GM23338 (cell line): ENCODE data around the gene CUX1. TPM values are rescaled to one million over a fixed set of nuclear protein-coding genes. Genes with fewer than 3 reads are reported as not detected.
A peak's percentile ranks its signal among the peaks of the same experiment; 100 is the strongest.

Source experiments
- ATAC-seq: fragments of 200-7000 bp; cut with Tn5 transposase; 3 replicates; pipeline ENCODE4 v1.9.1; 2020
- DNase-seq: peaks from one replicate; pipeline ENCODE4 v3.0.0-alpha.2; 2015; ENCODE audit warnings: low spot score
- H2AFZ ChIP-seq: fragments of 200-600 bp; sonication (generic); 2 replicates; pipeline ENCODE4 v1.8.0; 2016; ENCODE audit warnings: antibody characterized with exemption, mild to moderate bottlenecking, moderate library complexity
- H3F3A ChIP-seq: fragments of 200-600 bp; sonication (generic); replicated peaks from 2 replicates; pipeline ENCODE4 v1.8.0; 2017; ENCODE audit warnings: antibody characterized with exemption, mixed run types, low read depth
- H3K27ac ChIP-seq: fragments of 200-600 bp; sonication (generic); 2 replicates; pipeline ENCODE4 v1.6.1; 2016; ENCODE audit warnings: low read depth
- H3K27me3 ChIP-seq: fragments of 200-600 bp; sonication (generic); 2 replicates; pipeline ENCODE4 v1.8.0; 2016; ENCODE audit warnings: mild to moderate bottlenecking, mixed run types, moderate library complexity; ENCODE audit not compliant: insufficient read depth
- H3K36me3 ChIP-seq: fragments of 200-600 bp; sonication (generic); 2 replicates; pipeline ENCODE4 v1.8.0; 2016; ENCODE audit warnings: mild to moderate bottlenecking; ENCODE audit not compliant: insufficient read depth
- H3K4me1 ChIP-seq: fragments of 200-600 bp; sonication (generic); 2 replicates; pipeline ENCODE4 v1.8.0; 2016; ENCODE audit warnings: mild to moderate bottlenecking, moderate library complexity; ENCODE audit not compliant: insufficient read depth
- H3K4me2 ChIP-seq: fragments of 200-600 bp; sonication (generic); 2 replicates; pipeline ENCODE4 v1.7.1; 2017; ENCODE audit warnings: mixed run types
- H3K4me3 ChIP-seq: fragments of 200-600 bp; sonication (generic); 2 replicates; pipeline ENCODE4 v1.6.1; 2016; ENCODE audit warnings: mixed run types
- H3K79me2 ChIP-seq: fragments of 200-600 bp; sonication (generic); replicated peaks from 2 replicates; pipeline ENCODE4 v1.8.0; 2017; ENCODE audit warnings: mild to moderate bottlenecking; ENCODE audit not compliant: insufficient read depth
- H3K9me2 ChIP-seq: fragments of 200-600 bp; sonication (generic); 2 replicates; pipeline ENCODE4 v1.8.0; 2017; ENCODE audit not compliant: insufficient read depth
- H4K20me1 ChIP-seq: fragments of 200-600 bp; sonication (generic); replicated peaks from 2 replicates; pipeline ENCODE4 v1.8.0; 2017; ENCODE audit warnings: mild to moderate bottlenecking; ENCODE audit not compliant: insufficient read depth
- H3K27ac Mint-ChIP-seq: 2 replicates; pipeline ENCODE4 v1.8.0; 2020; ENCODE audit warnings: inconsistent platforms, mild to moderate bottlenecking, moderate library complexity, mixed read lengths
- H3K27me3 Mint-ChIP-seq: 3 replicates; pipeline ENCODE4 v1.8.0; 2022; ENCODE audit warnings: low read depth, mild to moderate bottlenecking, moderate library complexity, mixed read lengths, inconsistent platforms; ENCODE audit not compliant: insufficient read depth, poor library complexity
- H3K36me3 Mint-ChIP-seq: 3 replicates; pipeline ENCODE4 v1.8.0; 2021; ENCODE audit warnings: low read depth, mild to moderate bottlenecking, inconsistent platforms, moderate library complexity, mixed read lengths
- H3K4me1 Mint-ChIP-seq: 3 replicates; pipeline ENCODE4 v1.8.0; 2020; ENCODE audit warnings: mild to moderate bottlenecking, inconsistent platforms, mixed read lengths
- H3K4me3 Mint-ChIP-seq: 3 replicates; pipeline ENCODE4 v1.8.0; 2021; ENCODE audit warnings: moderate library complexity, mild to moderate bottlenecking, inconsistent platforms, mixed read lengths
- H3K9me3 Mint-ChIP-seq: 3 replicates; pipeline ENCODE4 v1.8.0; 2020; ENCODE audit warnings: moderate library complexity, mild to moderate bottlenecking, inconsistent platforms, mixed read lengths
- CREB1 ChIP-seq: fragments of 250-450 bp; sonication (Bioruptor Pico); IDR thresholded peaks from 2 replicates; pipeline ENCODE4 v1.5.0; 2020; ENCODE audit warnings: low read depth, mild to moderate bottlenecking, moderate library complexity
- CTCF ChIP-seq, 2 experiments: fragments of 200-600 bp in 1 of 2; sonication (generic) in 1 of 2; conservative IDR thresholded peaks; 2 replicates each; pipeline versions ENCODE4 v1.5.1 to v1.6.1; 2016 to 2017; ENCODE audit warnings: antibody characterized with exemption in 2 of 2, low read depth in 2 of 2, mild to moderate bottlenecking in 2 of 2, moderate library complexity in 1 of 2
- ETS1 ChIP-seq: IDR thresholded peaks from 2 replicates; pipeline ENCODE4 v1.6.1; 2016; ENCODE audit warnings: antibody characterized with exemption
- EZH2phosphoT487 ChIP-seq: fragments of 200-600 bp; sonication (generic); IDR thresholded peaks from one replicate; pipeline ENCODE4 v1.8.1; 2018; ENCODE audit warnings: antibody characterized with exemption; ENCODE audit not compliant: unreplicated experiment
- JUNB ChIP-seq: IDR thresholded peaks from one replicate; pipeline ENCODE4 v1.6.1; 2016; ENCODE audit warnings: antibody characterized with exemption; ENCODE audit not compliant: unreplicated experiment
- NANOG ChIP-seq: IDR thresholded peaks from 2 replicates; pipeline ENCODE4 v1.6.1; 2016; ENCODE audit warnings: antibody characterized with exemption, borderline replicate concordance
- POLR2AphosphoS5 ChIP-seq: IDR thresholded peaks from 2 replicates; pipeline ENCODE4 v1.6.1; 2016; ENCODE audit warnings: antibody characterized with exemption, low read depth
- REST ChIP-seq: IDR thresholded peaks from one replicate; pipeline ENCODE4 v1.6.1; 2018; ENCODE audit warnings: antibody characterized with exemption; ENCODE audit not compliant: unreplicated experiment
- STAT1 ChIP-seq: IDR thresholded peaks from one replicate; pipeline ENCODE4 v1.6.1; 2016; ENCODE audit warnings: antibody characterized with exemption; ENCODE audit not compliant: unreplicated experiment
- ZNF114 ChIP-seq: fragments of 250-450 bp; sonication (Bioruptor Pico); IDR thresholded peaks from 2 replicates; pipeline ENCODE4 v1.5.0; 2020; ENCODE audit warnings: mild to moderate bottlenecking, moderate library complexity
- ZNF331 ChIP-seq: fragments of 250-450 bp; sonication (Bioruptor Pico); IDR thresholded peaks from 2 replicates; pipeline ENCODE4 v1.5.0; 2020; ENCODE audit warnings: low read depth, mild to moderate bottlenecking, moderate library complexity
- polyA plus RNA-seq: library from polyadenylated mRNA; unstranded; fragments of >200 nt; fragmentation: Nextera tagmentation; extraction: Ambion mirVana; gene quantifications from 2 replicates; pipeline ENCODE4 v1.2.1, GENCODE V29; 2016
- total RNA-seq: library from RNA; depleted of rRNA; stranded (reverse); fragments of >200 nt; shearing (Covaris generic); gene quantifications from 2 replicates; pipeline ENCODE4 v1.2.3, GENCODE V29; 2014
- TF ChIP-seq, protein P1 (sequence below): fragments of 250-450 bp; sonication (Bioruptor Pico); IDR thresholded peaks from 2 replicates; pipeline ENCODE4 v1.5.0; 2020; ENCODE audit warnings: mild to moderate bottlenecking, moderate library complexity

CUX1 gene
- total and polyA plus RNA-seq, 2 experiments from 2014 or later = 49.9 to 64.0 TPM

DNA sequence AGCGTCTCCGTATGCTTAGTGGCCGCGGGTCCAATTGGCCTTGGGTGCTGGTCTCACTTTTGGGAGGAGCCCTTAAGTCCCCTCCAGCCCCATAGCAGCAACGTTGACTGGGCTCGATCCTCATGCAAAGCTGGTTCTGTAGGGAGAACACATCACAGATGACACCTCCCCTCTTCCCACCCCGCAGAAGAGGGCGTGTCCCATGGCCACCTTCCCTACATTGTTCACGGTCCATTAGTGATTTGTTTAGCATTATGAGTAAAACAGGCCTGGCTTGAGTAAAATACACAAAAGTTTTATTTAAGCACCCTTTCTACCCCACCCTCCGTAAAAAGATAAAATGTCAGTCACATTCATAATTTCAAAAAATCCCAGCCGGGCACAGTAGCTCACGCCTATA lies 380.2 kb downstream of the CUX1 start (continued):
- TF ChIP-seq REST = no peak
- no peak for TF ChIP-seq POLR2AphosphoS5
- no peak for TF ChIP-seq ZNF331 (CRISPR knock-in tag)
- no peak for TF ChIP-seq NANOG
- TF ChIP-seq ETS1 = no peak
- TF ChIP-seq CTCF (conservative IDR thresholded peaks at IDR 0.05; ENCODE audit: low read depth in 2 of 2) = no peak
- no peak for TF ChIP-seq JUNB
- TF ChIP-seq ZNF114 (CRISPR knock-in tag) = no peak
- TF ChIP-seq EZH2phosphoT487 = no peak
- TF ChIP-seq STAT1 = no peak
- no peak for TF ChIP-seq CREB1 (CRISPR knock-in tag)

GRCh38 chr7:102198417-102198956 lies 381.1 kb downstream of the CUX1 start:
- Mint-ChIP-seq H3K36me3 (peaks cover 65% of the 10 kb centered on the region), H3K27me3 (peaks cover 6% of the 10 kb centered on the region), H3K4me3 (no peak overlapping the region), H3K27ac (peak overlapping the region; percentile 88), H3K9me3 (no peaks in the 10 kb centered on the region), H3K4me1 (no peaks in the 10 kb centered on the region)
- no peak for ATAC-seq
- Histone ChIP-seq H3K27ac (peak overlapping the region; percentile 72), H3K4me3 (no peak overlapping the region), H3K36me3 (peaks cover 23% of the 10 kb centered on the region), H3K27me3 (no peaks in the 10 kb centered on the region), H3K4me2 (no peak overlapping the region), H3K4me1 (no peaks in the 10 kb centered on the region), H4K20me1 (no peaks in the 10 kb centered on the region; the same call in 1 of the 2 replicates), H3K79me2 (no peaks in the 10 kb centered on the region), H2AFZ (no peak overlapping the region), H3F3A (no peaks in the 10 kb centered on the region), H3K9me2 (no peaks in the 10 kb centered on the region)
- no peak for DNase-seq
- no peak for TF ChIP-seq EZH2phosphoT487
- no peak for TF ChIP-seq CREB1 (CRISPR knock-in tag)
- TF ChIP-seq ZNF114 (CRISPR knock-in tag) = no peak
- TF ChIP-seq, protein P1, sequence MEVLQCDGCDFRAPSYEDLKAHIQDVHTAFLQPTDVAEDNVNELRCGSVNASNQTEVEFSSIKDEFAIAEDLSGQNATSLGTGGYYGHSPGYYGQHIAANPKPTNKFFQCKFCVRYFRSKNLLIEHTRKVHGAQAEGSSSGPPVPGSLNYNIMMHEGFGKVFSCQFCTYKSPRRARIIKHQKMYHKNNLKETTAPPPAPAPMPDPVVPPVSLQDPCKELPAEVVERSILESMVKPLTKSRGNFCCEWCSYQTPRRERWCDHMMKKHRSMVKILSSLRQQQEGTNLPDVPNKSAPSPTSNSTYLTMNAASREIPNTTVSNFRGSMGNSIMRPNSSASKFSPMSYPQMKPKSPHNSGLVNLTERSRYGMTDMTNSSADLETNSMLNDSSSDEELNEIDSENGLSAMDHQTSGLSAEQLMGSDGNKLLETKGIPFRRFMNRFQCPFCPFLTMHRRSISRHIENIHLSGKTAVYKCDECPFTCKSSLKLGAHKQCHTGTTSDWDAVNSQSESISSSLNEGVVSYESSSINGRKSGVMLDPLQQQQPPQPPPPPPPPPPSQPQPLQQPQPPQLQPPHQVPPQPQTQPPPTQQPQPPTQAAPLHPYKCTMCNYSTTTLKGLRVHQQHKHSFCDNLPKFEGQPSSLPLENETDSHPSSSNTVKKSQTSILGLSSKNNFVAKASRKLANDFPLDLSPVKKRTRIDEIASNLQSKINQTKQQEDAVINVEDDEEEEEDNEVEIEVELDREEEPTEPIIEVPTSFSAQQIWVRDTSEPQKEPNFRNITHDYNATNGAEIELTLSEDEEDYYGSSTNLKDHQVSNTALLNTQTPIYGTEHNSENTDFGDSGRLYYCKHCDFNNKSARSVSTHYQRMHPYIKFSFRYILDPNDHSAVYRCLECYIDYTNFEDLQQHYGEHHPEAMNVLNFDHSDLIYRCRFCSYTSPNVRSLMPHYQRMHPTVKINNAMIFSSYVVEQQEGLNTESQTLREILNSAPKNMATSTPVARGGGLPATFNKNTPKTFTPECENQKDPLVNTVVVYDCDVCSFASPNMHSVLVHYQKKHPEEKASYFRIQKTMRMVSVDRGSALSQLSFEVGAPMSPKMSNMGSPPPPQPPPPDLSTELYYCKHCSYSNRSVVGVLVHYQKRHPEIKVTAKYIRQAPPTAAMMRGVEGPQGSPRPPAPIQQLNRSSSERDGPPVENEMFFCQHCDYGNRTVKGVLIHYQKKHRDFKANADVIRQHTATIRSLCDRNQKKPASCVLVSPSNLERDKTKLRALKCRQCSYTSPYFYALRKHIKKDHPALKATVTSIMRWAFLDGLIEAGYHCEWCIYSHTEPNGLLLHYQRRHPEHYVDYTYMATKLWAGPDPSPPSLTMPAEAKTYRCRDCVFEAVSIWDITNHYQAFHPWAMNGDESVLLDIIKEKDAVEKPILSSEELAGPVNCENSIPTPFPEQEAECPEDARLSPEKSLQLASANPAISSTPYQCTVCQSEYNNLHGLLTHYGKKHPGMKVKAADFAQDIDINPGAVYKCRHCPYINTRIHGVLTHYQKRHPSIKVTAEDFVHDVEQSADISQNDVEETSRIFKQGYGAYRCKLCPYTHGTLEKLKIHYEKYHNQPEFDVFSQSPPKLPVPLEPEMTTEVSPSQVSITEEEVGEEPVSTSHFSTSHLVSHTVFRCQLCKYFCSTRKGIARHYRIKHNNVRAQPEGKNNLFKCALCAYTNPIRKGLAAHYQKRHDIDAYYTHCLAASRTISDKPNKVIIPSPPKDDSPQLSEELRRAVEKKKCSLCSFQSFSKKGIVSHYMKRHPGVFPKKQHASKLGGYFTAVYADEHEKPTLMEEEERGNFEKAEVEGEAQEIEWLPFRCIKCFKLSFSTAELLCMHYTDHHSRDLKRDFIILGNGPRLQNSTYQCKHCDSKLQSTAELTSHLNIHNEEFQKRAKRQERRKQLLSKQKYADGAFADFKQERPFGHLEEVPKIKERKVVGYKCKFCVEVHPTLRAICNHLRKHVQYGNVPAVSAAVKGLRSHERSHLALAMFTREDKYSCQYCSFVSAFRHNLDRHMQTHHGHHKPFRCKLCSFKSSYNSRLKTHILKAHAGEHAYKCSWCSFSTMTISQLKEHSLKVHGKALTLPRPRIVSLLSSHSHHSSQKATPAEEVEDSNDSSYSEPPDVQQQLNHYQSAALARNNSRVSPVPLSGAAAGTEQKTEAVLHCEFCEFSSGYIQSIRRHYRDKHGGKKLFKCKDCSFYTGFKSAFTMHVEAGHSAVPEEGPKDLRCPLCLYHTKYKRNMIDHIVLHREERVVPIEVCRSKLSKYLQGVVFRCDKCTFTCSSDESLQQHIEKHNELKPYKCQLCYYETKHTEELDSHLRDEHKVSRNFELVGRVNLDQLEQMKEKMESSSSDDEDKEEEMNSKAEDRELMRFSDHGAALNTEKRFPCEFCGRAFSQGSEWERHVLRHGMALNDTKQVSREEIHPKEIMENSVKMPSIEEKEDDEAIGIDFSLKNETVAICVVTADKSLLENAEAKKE (CRISPR knock-in tag) = no peak
- no peak for TF ChIP-seq POLR2AphosphoS5
- no peak for TF ChIP-seq STAT1
- TF ChIP-seq NANOG = no peak
